Ectodermal cell (in vitro differentiated cells): ENCODE measurements around the gene FGD2.
A peak's percentile ranks its signal among the peaks of the same experiment; 100 is the strongest.

Experiments used
- H3K27ac ChIP-seq: 2 replicates; pipeline ENCODE4 v1.7.0; 2013; ENCODE audit warnings: mild to moderate bottlenecking, low read depth, low read length; ENCODE audit not compliant: insufficient read depth, poor library complexity, severe bottlenecking
- H3K27me3 ChIP-seq: 2 replicates; pipeline ENCODE4 v1.7.0; 2013; ENCODE audit warnings: mild to moderate bottlenecking, low read length; ENCODE audit not compliant: insufficient read depth, control insufficient read depth, poor library complexity, severe bottlenecking
- H3K36me3 ChIP-seq: one replicate; pipeline ENCODE4 v1.7.0; 2013; ENCODE audit warnings: low read length; ENCODE audit not compliant: control insufficient read depth, insufficient read depth
- H3K4me1 ChIP-seq: one replicate; pipeline ENCODE4 v1.7.0; 2013; ENCODE audit warnings: low read length; ENCODE audit not compliant: control insufficient read depth, insufficient read depth
- H3K4me3 ChIP-seq: 2 replicates; pipeline ENCODE4 v1.7.0; 2013; ENCODE audit warnings: low read depth, low read length, control low read depth; ENCODE audit not compliant: insufficient read depth
- H3K9me3 ChIP-seq: 2 replicates; pipeline ENCODE4 v1.7.0; 2013; ENCODE audit warnings: mild to moderate bottlenecking, low read length, moderate library complexity; ENCODE audit not compliant: control insufficient read depth
- WGBS, 2 experiments: methylation state at CpG; one replicate each; pipeline ENCODE4 v1.1.7; 2013; ENCODE audit warnings: missing lambda C conversion rate in 2 of 2; 5-methylcytosine and 5-hydroxymethylcytosine counted together

The FGD2 gene

GRCh38 chr6:37077191-37077904, 71.9 kb downstream of the FGD2 start:
- H3K27me3 ChIP-seq: no peaks in the 10 kb centered on the region
- no peaks in the 10 kb centered on the region for H3K9me3 ChIP-seq
- H3K27ac ChIP-seq: peak overlapping the region; percentile 16
- 76 to 78% methylated on average over 11 of the region's 11 CpGs for WGBS, 2 experiments
- H3K36me3 ChIP-seq: no peaks in the 10 kb centered on the region
- H3K4me3 ChIP-seq: no peak overlapping the region
- H3K4me1 ChIP-seq: peaks cover 9% of the 10 kb centered on the region

- peaks cover 9% of the 10 kb centered on the region for H3K4me1 ChIP-seq
These were observed 72.4 kb downstream of the FGD2 start for GRCh38 chr6:37077905-37078296.

More at GRCh38 chr6:37077905-37078296, 72.4 kb downstream of the FGD2 start:
- Histone ChIP-seq H3K27ac (peak overlapping the region; percentile 16), H3K36me3 (no peaks in the 10 kb centered on the region), H3K9me3 (no peaks in the 10 kb centered on the region), H3K27me3 (no peaks in the 10 kb centered on the region), H3K4me3 (no peak overlapping the region)
- WGBS, 2 experiments: 45 to 56% methylated on average over 12 of the region's 12 CpGs
